Activated naive CD4-positive, alpha-beta T cell treated with anti-CD3 and anti-CD28 coated beads, Interleukin-2, amount 10 ng/mL, durations not matched to agents 7 days and 5 days (primary cell): Measurements from ENCODE around the gene SLC35B3.
"Not testable (repeated sequence)": the region's sequence is repeated elsewhere in the genome, so short reads cannot be mapped to it uniquely, and the experiment has no call there.

Experiments
- CTCF ChIA-PET: fragments of 350-600 bp; sonication (Branson Sonifier 250); formaldehyde crosslinking; loops from one replicate; lab custom pipeline; 2021; ENCODE audit warnings: antibody characterized with exemption; lab: Charles Lee
- DNase-seq: peaks from one replicate; pipeline ENCODE4 v3.0.0-alpha.2; 2020
- H3K27ac Mint-ChIP-seq: one replicate; pipeline ENCODE4 v1.8.0; 2021; ENCODE audit warnings: mild to moderate bottlenecking, moderate library complexity, mixed read lengths
- H3K27me3 Mint-ChIP-seq: one replicate; pipeline ENCODE4 v1.8.0; 2021; ENCODE audit warnings: mild to moderate bottlenecking, mixed read lengths
- H3K36me3 Mint-ChIP-seq: one replicate; pipeline ENCODE4 v1.8.0; 2021; ENCODE audit warnings: mixed read lengths
- H3K4me1 Mint-ChIP-seq: one replicate; pipeline ENCODE4 v1.8.0; 2021; ENCODE audit warnings: mixed read lengths
- H3K4me3 Mint-ChIP-seq: one replicate; pipeline ENCODE4 v1.8.0; 2021; ENCODE audit warnings: mild to moderate bottlenecking, moderate library complexity, mixed read lengths
- H3K9me3 Mint-ChIP-seq: one replicate; pipeline ENCODE4 v1.8.0; 2021; ENCODE audit warnings: mixed read lengths

Gene SLC35B3

DNA sequence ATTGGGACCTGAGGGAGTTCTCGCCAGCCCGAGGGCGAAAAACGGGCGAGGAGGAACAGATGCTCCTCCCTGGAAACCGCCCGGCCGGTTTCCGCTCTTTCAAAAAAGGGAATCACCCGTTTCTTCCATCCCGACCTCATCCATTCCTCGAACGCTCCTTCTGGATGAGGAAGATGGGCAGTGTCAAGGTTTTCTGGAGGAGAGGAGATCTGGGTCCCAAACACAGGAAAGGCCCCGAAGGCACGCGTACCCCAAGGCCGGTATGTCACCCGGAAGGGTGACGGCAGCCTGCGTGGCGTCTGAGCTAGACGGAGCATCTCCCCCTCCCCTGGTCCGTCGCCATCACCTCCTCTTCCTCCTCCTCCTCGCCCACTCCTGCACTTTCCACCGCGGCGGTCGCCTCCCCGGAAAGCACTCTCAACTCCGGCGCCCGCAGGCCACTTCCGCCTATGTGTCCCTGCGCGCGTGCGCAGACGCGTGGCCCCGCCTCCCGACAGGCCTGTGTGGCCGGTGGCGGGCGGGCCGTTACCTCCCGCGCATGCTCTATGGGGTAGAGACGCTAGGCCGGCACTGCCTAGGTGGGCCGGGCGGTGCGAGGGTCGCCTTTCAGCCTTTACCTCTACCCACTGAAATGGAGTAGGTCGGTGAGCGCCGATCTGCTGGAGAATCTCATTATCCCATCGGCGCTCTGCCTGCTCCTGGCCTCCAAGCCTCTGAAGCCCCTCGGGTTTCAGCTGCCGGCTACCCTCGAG is at the start of gene SLC35B3:
Gene SLC35B3 (minus strand): TSS at position 453 of the 752 bp plus-strand sequence.
- Mint-ChIP-seq H3K27me3 (peaks cover 11% of the 10 kb centered on the region), H3K4me1 (peaks cover 36% of the 10 kb centered on the region), H3K36me3 (peaks cover 32% of the 10 kb centered on the region), H3K9me3 (peaks cover 4% of the 10 kb centered on the region), H3K4me3 (peak within 1 kb of the TSS; percentile 86), H3K27ac (peak within 1 kb of the TSS; percentile 94)
- CTCF ChIA-PET = no interaction called here
- peak; percentile 97 for DNase-seq

DNA sequence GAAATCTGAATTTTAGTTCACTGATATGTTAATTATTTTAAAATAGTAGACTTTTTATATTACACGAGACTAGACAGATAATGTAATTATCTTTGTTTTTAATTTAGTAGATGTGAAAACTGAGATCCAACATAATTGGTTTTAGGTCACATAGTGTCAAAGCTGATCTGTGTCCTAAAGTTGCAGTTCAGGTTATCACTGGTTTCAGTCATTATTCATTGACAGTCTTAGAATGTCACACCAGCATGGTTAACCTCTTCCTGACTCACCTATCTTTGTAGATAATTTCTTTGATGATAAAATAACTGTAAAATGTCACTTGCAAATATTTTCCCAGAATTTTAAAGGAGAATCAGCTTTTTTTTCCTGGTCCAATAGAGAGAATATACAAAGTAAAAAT is 48.3 kb upstream of the SLC35B3 start:
- no peak overlapping the region for H3K4me3 Mint-ChIP-seq
- DNase-seq = no peak
- no peaks in the 10 kb centered on the region for H3K4me1 Mint-ChIP-seq
- H3K27me3 Mint-ChIP-seq = no peaks in the 10 kb centered on the region
- H3K9me3 Mint-ChIP-seq = no peaks in the 10 kb centered on the region
- no peaks in the 10 kb centered on the region for H3K36me3 Mint-ChIP-seq
- CTCF ChIA-PET = no interaction called here
- no peak overlapping the region for H3K27ac Mint-ChIP-seq

DNA sequence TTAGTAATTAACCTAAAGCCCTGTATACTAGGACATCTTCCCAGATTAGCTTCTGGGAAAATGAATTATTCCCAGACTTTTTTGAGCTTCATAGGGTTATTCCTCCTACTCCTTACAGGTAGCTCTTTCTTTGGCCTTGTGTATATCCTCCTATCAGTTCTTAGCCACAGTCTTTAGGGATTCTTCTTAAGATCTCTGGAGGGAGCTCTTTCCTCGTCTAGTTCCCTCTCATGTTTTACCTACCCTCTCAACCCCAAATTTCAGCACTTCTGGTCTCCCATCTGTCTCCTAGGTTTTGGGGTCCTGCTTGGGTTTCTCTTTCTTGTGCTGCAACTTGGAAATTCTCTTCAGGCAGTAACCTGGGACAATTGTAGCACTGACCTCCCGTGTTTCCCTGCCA is 46.4 kb upstream of the SLC35B3 start:
- Mint-ChIP-seq H3K4me1 (no peaks in the 10 kb centered on the region), H3K9me3 (no peaks in the 10 kb centered on the region), H3K27me3 (no peaks in the 10 kb centered on the region), H3K36me3 (no peaks in the 10 kb centered on the region), H3K4me3 (no peak overlapping the region), H3K27ac (no peak overlapping the region)
- no peak for DNase-seq
- CTCF ChIA-PET = interaction anchor here (0.7 to 1.5 kb wide), 2 partner anchors 40 to 1952 kb away, joined by 3 to 5 read pairs; no protein-coding TSS in a partner anchor

DNA sequence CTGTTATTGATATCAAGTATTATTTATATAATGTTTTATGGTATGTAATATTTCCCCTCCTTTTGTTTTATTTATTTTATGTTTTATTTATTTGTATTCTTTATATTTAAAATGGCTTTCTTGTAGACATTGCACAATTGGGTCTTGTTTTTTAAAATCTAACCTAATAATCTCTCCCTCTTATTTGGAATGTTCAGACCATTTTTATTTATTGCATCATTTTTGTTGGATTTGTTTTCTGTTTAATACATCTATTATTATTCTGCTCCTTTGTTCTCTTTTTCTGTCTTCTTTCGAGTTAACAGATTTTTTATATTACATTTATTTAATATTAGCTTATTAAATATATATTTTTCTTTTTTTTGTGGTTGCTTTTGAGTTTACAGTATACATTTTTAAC is 43.1 kb upstream of the SLC35B3 start:
- no peak overlapping the region for H3K4me3 Mint-ChIP-seq
- H3K4me1 Mint-ChIP-seq = no peaks in the 10 kb centered on the region
- no peaks in the 10 kb centered on the region for H3K36me3 Mint-ChIP-seq
- no peak for DNase-seq
- no peaks in the 10 kb centered on the region for H3K9me3 Mint-ChIP-seq
- CTCF ChIA-PET = no interaction called here
- H3K27me3 Mint-ChIP-seq = no peaks in the 10 kb centered on the region
- H3K27ac Mint-ChIP-seq = no peak overlapping the region

DNA sequence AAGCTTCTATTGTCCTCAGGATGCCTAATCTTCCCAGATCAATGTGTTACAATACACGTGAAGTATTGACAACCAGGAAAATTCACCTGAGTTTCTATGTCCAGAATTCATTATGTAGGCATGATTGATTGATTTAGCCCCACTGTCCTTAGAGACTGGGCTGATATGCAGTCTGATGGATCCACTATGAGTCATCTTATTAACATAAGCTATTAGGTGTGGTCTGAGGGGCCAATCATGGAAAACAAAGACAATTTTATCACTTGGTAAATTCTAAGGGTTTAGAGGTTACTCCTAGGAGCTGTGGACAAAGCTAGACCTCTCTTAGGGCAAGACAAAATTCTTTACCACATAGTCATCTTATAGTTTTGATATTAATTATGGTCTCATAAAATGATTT is 41.3 kb upstream of the SLC35B3 start:
- DNase-seq = no peak
- CTCF ChIA-PET = no interaction called here
- Mint-ChIP-seq H3K27me3 (no peaks in the 10 kb centered on the region), H3K27ac (no peak overlapping the region), H3K36me3 (no peaks in the 10 kb centered on the region), H3K4me3 (no peak overlapping the region), H3K9me3 (no peaks in the 10 kb centered on the region), H3K4me1 (no peaks in the 10 kb centered on the region)

DNA sequence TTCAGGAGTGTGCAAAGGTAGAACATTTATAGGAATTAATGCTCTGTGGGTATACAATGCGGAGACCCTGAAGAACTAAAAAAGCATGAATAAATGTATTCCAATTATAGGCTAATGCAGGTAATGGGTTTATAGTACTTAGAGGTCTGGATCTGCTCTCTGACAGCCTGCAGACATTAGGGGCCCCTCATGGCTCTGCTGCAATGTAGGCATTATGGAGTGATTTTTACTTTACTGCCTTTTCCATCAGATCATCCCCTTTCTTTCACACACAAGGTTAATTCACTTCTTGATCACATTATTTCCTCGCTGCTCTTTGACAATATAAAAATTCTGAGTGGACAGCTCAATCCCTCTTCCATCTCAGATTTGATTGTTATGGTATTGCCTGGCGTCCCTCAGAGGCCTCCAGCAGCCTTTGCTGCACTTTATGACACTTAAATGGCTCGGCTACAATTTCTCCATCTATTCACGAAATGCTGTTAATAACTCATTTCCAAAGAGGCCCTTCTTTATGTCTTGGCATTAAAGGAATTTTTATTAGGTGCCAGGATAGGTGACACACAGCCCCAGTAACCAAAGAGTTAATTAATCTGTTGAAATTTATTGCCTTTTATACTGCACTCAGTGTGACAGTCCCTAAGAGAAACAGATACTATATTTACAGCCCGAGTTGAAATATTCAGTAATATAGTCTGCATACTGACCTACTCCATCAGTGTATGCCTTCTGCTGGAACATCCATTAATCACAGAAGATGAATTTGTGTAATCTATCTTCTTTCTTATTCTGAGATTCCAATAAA is 33.4 kb upstream of the SLC35B3 start:
- H3K4me3 Mint-ChIP-seq = no peak overlapping the region
- CTCF ChIA-PET = no interaction called here
- H3K36me3 Mint-ChIP-seq = no peaks in the 10 kb centered on the region
- H3K27me3 Mint-ChIP-seq = no peaks in the 10 kb centered on the region
- DNase-seq = no peak
- H3K9me3 Mint-ChIP-seq = no peaks in the 10 kb centered on the region
- H3K4me1 Mint-ChIP-seq = no peaks in the 10 kb centered on the region
- H3K27ac Mint-ChIP-seq = no peak overlapping the region

DNA sequence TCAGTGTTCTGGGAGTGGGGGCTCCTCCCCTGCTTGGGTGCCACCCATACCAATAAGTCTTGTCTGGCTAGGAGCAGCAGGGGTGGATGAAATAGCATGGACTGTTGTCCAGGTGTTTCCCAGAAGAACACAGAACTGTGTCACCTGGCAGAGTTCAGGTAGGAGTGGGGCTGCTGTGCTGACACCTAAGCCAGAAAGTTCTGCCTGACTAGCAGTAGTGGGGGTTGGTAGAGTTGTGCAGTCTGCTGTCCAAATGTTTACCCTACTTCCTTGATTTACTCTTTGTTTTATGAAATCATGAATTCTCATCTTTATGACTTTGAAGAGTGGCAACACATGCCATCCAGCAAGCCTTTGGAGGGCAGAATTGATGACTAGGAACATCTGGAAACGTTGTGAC is 27.3 kb upstream of the SLC35B3 start:
- H3K4me1 Mint-ChIP-seq = no peaks in the 10 kb centered on the region
- CTCF ChIA-PET = no interaction called here
- DNase-seq = no peak

DNA sequence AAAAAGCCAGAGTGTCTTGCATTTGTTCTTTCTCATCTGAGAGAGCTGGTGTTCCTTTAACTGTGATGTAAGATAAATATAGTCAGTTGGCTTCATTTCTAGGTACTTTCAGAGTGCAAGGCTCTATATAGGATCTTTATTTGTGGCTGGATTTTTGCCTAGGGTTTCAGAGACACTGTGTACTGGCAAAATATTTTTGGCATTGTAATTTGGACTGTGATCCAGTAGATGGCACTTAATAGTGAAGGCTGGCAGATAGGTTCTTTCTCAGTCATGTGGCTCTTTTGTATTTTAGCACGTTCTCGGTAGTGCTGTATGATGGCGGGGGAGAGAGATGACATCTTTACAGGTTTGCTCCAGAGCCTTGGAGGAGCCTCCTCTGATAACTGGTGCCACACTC is 26.8 kb upstream of the SLC35B3 start:
- no peaks in the 10 kb centered on the region for H3K27me3 Mint-ChIP-seq
- no peak overlapping the region for H3K27ac Mint-ChIP-seq
- no peaks in the 10 kb centered on the region for H3K9me3 Mint-ChIP-seq
- no peak overlapping the region for H3K4me3 Mint-ChIP-seq
- H3K36me3 Mint-ChIP-seq = no peaks in the 10 kb centered on the region
- H3K4me1 Mint-ChIP-seq = no peaks in the 10 kb centered on the region
- DNase-seq = no peak
- CTCF ChIA-PET = no interaction called here

More for the DNA sequence above, 27.3 kb upstream of the SLC35B3 start:
- Mint-ChIP-seq H3K27me3 (no peaks in the 10 kb centered on the region), H3K4me3 (no peak overlapping the region), H3K9me3 (no peaks in the 10 kb centered on the region), H3K36me3 (no peaks in the 10 kb centered on the region), H3K27ac (no peak overlapping the region)

DNA sequence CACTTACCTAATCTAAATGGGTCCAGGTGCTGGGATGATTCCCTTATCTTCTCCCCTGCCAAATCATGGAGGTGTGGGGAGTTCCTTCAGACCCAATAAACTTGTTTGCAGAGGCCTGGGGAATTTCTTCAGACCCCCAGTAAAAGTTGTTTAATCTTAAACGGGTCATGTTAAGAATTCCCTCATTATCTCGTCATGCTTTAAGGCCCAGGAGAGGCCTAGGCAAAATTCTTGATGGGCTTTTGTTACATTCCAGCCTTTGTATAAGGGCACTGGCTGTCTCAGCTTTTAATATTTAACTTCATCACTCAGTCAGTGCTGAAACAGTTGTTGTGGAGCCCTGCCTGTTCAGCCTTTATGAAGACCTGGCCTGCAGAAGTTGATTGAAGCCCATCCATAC is 11.0 kb upstream of the SLC35B3 start:
- no peaks in the 10 kb centered on the region for H3K36me3 Mint-ChIP-seq
- CTCF ChIA-PET = no interaction called here

DNA sequence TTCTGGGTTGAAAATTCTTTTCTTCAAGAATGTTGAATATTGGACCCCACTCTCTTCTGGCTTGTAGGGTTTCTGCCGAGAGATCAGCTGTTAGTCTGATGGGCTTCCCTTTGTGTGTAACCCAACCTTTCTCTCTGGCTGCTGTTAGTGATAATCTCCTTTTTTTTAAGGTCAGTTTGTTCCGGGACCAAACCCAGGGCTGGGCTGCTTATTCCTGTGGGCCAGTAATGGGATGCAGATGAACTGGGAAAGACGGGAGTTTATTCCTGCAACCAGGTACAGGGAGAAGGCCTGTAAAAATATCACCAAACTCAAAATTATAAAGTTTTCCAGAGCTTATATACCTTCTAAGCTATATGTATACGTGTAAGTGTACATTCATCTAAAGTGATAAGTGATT is 10.6 kb upstream of the SLC35B3 start:
- H3K4me1 Mint-ChIP-seq, H3K36me3 Mint-ChIP-seq, H3K4me3 Mint-ChIP-seq, H3K9me3 Mint-ChIP-seq, H3K27ac Mint-ChIP-seq, H3K27me3 Mint-ChIP-seq, DNase-seq, CTCF ChIA-PET: not testable (repeated sequence)

More for the DNA sequence above, 11.0 kb upstream of the SLC35B3 start:
- no peaks in the 10 kb centered on the region for H3K27me3 Mint-ChIP-seq
- DNase-seq = no peak
- no peak overlapping the region for H3K4me3 Mint-ChIP-seq
- H3K9me3 Mint-ChIP-seq = no peaks in the 10 kb centered on the region
- H3K27ac Mint-ChIP-seq = no peak overlapping the region
- no peaks in the 10 kb centered on the region for H3K4me1 Mint-ChIP-seq

DNA sequence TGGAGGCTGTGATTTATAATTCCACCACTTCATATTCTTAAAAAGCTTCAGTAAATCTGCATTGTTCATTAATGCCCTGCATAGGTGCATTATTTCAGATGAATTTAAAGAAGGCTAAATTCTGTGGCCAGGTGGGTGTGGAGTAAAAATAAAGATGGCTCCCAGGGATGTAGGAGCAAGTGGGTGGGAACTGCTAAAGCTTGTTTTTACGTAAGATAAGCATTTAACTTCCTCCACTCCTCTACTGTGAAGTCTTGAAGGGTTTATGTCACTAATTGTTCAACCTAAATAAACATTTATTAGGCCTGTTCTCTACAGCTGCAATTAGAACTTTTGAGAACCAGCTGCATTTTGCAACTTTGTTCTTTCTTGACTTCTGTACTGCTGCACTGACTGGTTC is 6.8 kb upstream of the SLC35B3 start:
- DNase-seq = no peak
- CTCF ChIA-PET = interaction anchor here (0.8 kb wide), 1 partner anchor 39 kb away, joined by 3 read pairs; no protein-coding TSS in a partner anchor
- Mint-ChIP-seq H3K27me3 (peaks cover 4% of the 10 kb centered on the region), H3K4me1 (no peaks in the 10 kb centered on the region), H3K27ac (no peak overlapping the region), H3K4me3 (no peak overlapping the region), H3K36me3 (no peaks in the 10 kb centered on the region), H3K9me3 (peaks cover 2% of the 10 kb centered on the region)

DNA sequence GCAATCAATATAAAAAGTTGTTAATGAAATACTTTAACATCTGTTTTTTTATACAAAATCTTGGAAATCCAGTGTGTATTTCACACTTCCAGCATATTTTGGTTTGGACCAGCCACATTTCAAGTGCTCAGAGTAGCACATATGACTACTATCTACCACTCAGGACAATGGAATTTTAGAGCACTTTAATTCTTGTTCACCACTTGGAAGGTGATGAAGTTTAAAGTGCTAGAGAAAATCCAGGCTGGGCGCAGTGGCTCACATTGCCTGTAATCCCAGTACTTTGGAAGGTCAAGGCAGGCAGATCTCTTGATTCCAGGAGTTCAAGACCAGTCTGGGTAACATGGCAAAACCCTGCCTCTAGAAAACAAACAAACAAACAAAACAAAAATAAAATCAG is 6.1 kb upstream of the SLC35B3 start:
- H3K27ac Mint-ChIP-seq = no peak overlapping the region
- no peaks in the 10 kb centered on the region for H3K36me3 Mint-ChIP-seq
- no peaks in the 10 kb centered on the region for H3K4me1 Mint-ChIP-seq
- peaks cover 2% of the 10 kb centered on the region for H3K9me3 Mint-ChIP-seq
- CTCF ChIA-PET = interaction anchor here (0.6 to 0.8 kb wide), 2 partner anchors 14 to 40 kb away, joined by 3 read pairs; no protein-coding TSS in a partner anchor
- DNase-seq = no peak
- peaks cover 4% of the 10 kb centered on the region for H3K27me3 Mint-ChIP-seq
- no peak overlapping the region for H3K4me3 Mint-ChIP-seq

DNA sequence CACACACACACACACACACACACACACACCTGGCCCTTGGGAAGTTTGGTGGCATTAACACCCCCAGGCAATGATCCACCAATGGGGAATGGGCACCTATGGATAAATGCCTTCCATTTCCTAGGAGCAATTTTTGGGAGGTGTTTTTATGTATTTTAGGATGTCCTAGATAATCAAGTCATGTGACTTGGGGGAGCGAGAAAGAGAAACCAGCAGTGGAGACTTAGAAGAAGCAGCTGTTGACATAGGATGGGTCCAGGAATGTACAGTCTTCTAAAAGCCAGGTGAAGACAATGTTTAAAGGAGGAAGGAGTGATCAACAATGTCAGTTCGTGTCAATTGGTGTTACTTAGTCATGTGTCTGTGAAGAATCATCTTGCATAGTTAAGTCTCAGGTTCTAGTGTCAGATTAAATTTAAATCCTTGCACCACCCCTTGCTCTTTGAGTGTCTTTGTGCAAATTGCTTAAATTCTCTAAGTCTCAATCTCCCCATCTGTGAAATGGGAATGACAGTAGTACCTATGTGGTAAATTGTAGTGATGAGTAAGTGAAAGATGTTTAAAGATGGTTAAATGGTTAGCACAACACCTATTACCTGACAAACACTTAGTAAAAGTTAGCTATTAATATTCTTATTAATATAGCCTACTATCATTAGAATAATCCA is 4.4 kb upstream of the SLC35B3 start:
- H3K27me3 Mint-ChIP-seq = peaks cover 11% of the 10 kb centered on the region
- CTCF ChIA-PET = interaction anchor here (0.6 kb wide), 1 partner anchor 434 kb away, joined by 3 read pairs; no protein-coding TSS in a partner anchor
- H3K4me3 Mint-ChIP-seq = no peak overlapping the region
- H3K36me3 Mint-ChIP-seq = peaks cover 12% of the 10 kb centered on the region
- peaks cover 13% of the 10 kb centered on the region for H3K4me1 Mint-ChIP-seq
- peaks cover 4% of the 10 kb centered on the region for H3K9me3 Mint-ChIP-seq
- no peak for DNase-seq
- no peak overlapping the region for H3K27ac Mint-ChIP-seq

DNA sequence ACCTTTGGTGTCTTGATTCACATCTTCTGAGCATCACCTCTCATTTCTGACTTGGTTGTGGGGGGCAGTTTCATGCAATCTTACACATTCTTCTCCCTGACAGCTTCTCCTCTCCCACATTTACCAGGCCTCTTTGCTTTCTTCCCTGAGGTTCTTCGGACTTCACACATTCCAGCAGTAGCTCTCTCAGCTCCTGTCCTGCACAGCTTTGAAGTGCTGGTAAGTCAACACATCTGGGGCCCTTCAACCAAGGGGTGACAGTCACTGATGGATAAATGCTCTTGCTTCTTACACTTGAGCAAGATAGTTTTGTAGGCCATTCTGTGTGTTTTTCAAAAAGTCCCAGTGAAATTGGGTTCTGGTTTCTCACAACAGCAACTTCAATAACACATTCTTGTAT is 2.5 kb upstream of the SLC35B3 start:
- H3K4me1 Mint-ChIP-seq = peaks cover 31% of the 10 kb centered on the region
- peaks cover 11% of the 10 kb centered on the region for H3K27me3 Mint-ChIP-seq
- H3K9me3 Mint-ChIP-seq = peaks cover 4% of the 10 kb centered on the region
- DNase-seq = no peak
- H3K4me3 Mint-ChIP-seq = no peak overlapping the region
- CTCF ChIA-PET = no interaction called here
- no peak overlapping the region for H3K27ac Mint-ChIP-seq
- peaks cover 21% of the 10 kb centered on the region for H3K36me3 Mint-ChIP-seq
